ENCODE measurements around the gene CIPC. TPM values are rescaled to one million over a fixed set of nuclear protein-coding genes. Genes with fewer than 3 reads are reported as not detected.

CIPC gene
- total and polyA plus RNA-seq, 2 donors (not counting 1 experiment from before 2014, with no cell fraction given), result 13.3 to 47.0 TPM

DNA sequence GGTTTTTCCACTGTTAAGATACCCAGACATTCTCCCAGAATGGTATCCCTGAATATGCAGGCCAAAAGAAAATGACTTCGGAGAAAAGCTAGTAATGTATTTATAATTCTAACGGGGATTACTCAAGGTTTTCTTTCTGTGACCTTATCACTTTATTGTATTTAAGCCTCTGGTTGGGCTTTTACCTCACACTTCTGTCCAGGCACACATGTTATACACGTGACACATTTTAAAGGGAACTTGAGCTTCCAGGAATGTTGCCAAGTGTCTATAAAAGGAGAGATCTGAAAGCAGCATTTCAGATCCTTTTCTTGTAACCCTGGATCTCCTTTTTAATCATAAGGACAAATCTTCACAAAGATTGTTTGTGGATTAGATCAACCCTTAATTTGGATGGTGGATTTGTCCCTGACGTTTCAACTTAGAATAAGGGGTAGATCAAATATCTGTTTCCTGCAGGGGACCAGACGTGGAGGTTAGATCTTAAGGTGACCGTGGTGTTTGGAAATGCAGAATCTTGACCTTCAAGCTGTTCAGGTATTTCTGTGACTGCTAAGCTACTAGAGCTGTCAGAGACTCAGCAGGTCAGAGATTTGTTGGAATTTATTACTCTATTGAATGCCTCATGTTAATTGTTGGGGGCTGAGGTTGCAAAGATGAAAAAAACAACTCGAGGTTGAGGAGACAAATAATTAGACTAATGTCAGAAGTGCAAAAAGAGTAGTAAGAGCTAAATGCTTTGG lies 1.5 kb downstream of the CIPC start:
- Mint-ChIP-seq H3K4me3 (peak overlapping the region; percentile 86), H3K27ac (peak overlapping the region; percentile 96), H3K9me3 (ENCODE audit: insufficient read depth) (no peaks in the 10 kb centered on the region), H3K27me3 (no peaks in the 10 kb centered on the region), H3K4me1 (peaks cover 76% of the 10 kb centered on the region)
- 68% methylated on average over 3 of the region's 7 CpGs for WGBS (ENCODE audit: insufficient coverage)
- ATAC-seq (ENCODE audit: low read depth) (no peak), DNase-seq (no peak)
- intact Hi-C loops (cut with micrococcal nuclease), result loop anchor here (2.0 to 5.0 kb wide), 5 partner anchors 143 to 1112 kb away; partner anchors contain the start of genes GPATCH2L, IFT43, SNW1 and SPTLC2
- POLR2A ChIA-PET, result interaction anchor here (0.7 to 6.2 kb wide), 4 partner anchors 16 to 78 kb away, joined by 3 to 110 read pairs (median 4); no protein-coding TSS in a partner anchor
- Histone ChIP-seq H2AFZ (ENCODE audit: insufficient read depth, low read depth, low read length, poor library complexity, severe bottlenecking) (no peak overlapping the region), H3K9me3 (ENCODE audit: control extremely low read depth in 1 of 3, control insufficient read depth in 2 of 3, insufficient read depth in 1 of 3, low read length in 2 of 3) (no peaks in the 10 kb centered on the region), H3K9ac (ENCODE audit: low read length) (peak overlapping the region; percentile 98), H3K4me2 (replicated peaks; ENCODE audit: low read depth, low read length, poor library complexity, severe bottlenecking) (peak overlapping the region; percentile 95), H3K27me3 (replicated peaks in 1 of 4; ENCODE audit: control extremely low read depth in 1 of 4, control insufficient read depth in 3 of 4, insufficient read depth in 4 of 4, low read length in 3 of 4) (no peaks in the 10 kb centered on the region), H3K4me3 (ENCODE audit: control extremely low read depth in 1 of 5, extremely low read depth in 1 of 5, insufficient read depth in 1 of 5, low read depth in 2 of 5, low read length in 4 of 5) (peak overlapping the region in 1 of 5 experiments; percentile 91), H3K36me3 (replicated peaks in 1 of 2; ENCODE audit: control extremely low read depth in 1 of 2, control insufficient read depth in 1 of 2, extremely low read depth in 1 of 2, insufficient read depth in 2 of 2, low read length in 1 of 2) (no peaks in the 10 kb centered on the region), H3K27ac (ENCODE audit: low read length in 2 of 2) (no peak overlapping the region), H4K20me1 (ENCODE audit: control insufficient read depth, insufficient read depth, low read length, poor library complexity, severe bottlenecking) (no peaks in the 10 kb centered on the region), H3K4me1 (ENCODE audit: control insufficient read depth in 2 of 2, insufficient read depth in 2 of 2, low read length in 2 of 2) (peaks cover 45 to 51% of the 10 kb centered on the region in 2 donors), H3K79me2 (ENCODE audit: control insufficient read depth, insufficient read depth, low read length) (peaks cover 77% of the 10 kb centered on the region)
- TF ChIP-seq EZH2 (IDR thresholded peaks at IDR 0.05; ENCODE audit: borderline replicate concordance, insufficient read depth, low read depth, low read length, poor library complexity, severe bottlenecking) (no peak), CTCF (IDR thresholded peaks at IDR 0.05) (no peak)
- CTCF ChIA-PET, result interaction anchor here (0.7 to 30.2 kb wide), 7 partner anchors 9 to 501 kb away, joined by 3 to 757 read pairs (median 11); no protein-coding TSS in a partner anchor

DNA sequence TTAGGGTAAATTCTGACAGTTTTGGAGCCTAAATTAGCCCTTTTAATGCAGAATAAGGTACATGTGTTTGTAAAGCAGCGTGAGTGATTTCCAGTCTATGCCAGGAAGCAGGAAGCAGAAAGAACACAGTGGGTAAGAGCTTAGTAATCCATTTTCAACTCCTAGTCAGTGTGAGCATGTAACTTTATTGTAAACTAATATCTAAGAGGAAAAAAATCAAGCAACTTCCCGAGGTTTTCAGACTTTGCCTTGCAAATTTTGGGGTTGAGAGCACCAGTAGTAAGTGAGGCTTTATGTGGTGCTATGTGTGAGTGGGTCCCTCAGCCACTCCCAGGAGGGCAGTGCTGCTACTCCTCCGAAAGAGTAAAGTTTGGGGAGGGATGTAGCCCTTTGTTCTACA lies 2.9 kb downstream of the CIPC start:
- peaks cover 0 to 8% of the 10 kb centered on the region in 2 experiments for H3K36me3 ChIP-seq (replicated peaks in 1 of 2; ENCODE audit: control extremely low read depth in 1 of 2, control insufficient read depth in 1 of 2, extremely low read depth in 1 of 2, insufficient read depth in 2 of 2, low read length in 1 of 2)
- ATAC-seq (ENCODE audit: low read depth), result no peak
- H3K27ac ChIP-seq (ENCODE audit: low read length in 2 of 2), result peak overlapping the region; percentile 1 to 45
- ChIA-PET CTCF (interaction anchor here (3.4 to 30.2 kb wide), 2 partner anchors 8 to 25 kb away, joined by 30 to 757 read pairs; no protein-coding TSS in a partner anchor), POLR2A (interaction anchor here (0.6 to 6.2 kb wide), 3 partner anchors 15 to 29 kb away, joined by 3 to 110 read pairs (median 5); no protein-coding TSS in a partner anchor)
- H2AFZ ChIP-seq (ENCODE audit: insufficient read depth, low read depth, low read length, poor library complexity, severe bottlenecking), result no peak overlapping the region
- WGBS (ENCODE audit: insufficient coverage), result 83% methylated on average over 1 of the region's 3 CpGs
- peak overlapping the region; percentile 24 for H3K9ac ChIP-seq (ENCODE audit: low read length)
- H3K9me3 ChIP-seq (ENCODE audit: control extremely low read depth in 1 of 3, control insufficient read depth in 2 of 3, insufficient read depth in 1 of 3, low read length in 2 of 3), result no peaks in the 10 kb centered on the region
- Mint-ChIP-seq H3K4me1 (peaks cover 74% of the 10 kb centered on the region), H3K4me3 (peak overlapping the region; percentile 62), H3K9me3 (ENCODE audit: insufficient read depth) (no peaks in the 10 kb centered on the region), H3K27me3 (no peaks in the 10 kb centered on the region), H3K27ac (peak overlapping the region; percentile 33)
- peaks cover 91% of the 10 kb centered on the region for H3K79me2 ChIP-seq (ENCODE audit: control insufficient read depth, insufficient read depth, low read length)
- no peak for TF ChIP-seq EZH2 (IDR thresholded peaks at IDR 0.05; ENCODE audit: borderline replicate concordance, insufficient read depth, low read depth, low read length, poor library complexity, severe bottlenecking)
- no peak for TF ChIP-seq CTCF (IDR thresholded peaks at IDR 0.05)
- intact Hi-C loops (cut with micrococcal nuclease), result no loop called here
- no peaks in the 10 kb centered on the region for H4K20me1 ChIP-seq (ENCODE audit: control insufficient read depth, insufficient read depth, low read length, poor library complexity, severe bottlenecking)
- peak overlapping the region in 1 of 5 experiments; percentile 5 for H3K4me3 ChIP-seq (ENCODE audit: control extremely low read depth in 1 of 5, extremely low read depth in 1 of 5, insufficient read depth in 1 of 5, low read depth in 2 of 5, low read length in 4 of 5)
- no peaks in the 10 kb centered on the region for H3K27me3 ChIP-seq (replicated peaks in 1 of 4; ENCODE audit: control extremely low read depth in 1 of 4, control insufficient read depth in 3 of 4, insufficient read depth in 4 of 4, low read length in 3 of 4)
- H3K4me1 ChIP-seq (ENCODE audit: control insufficient read depth in 2 of 2, insufficient read depth in 2 of 2, low read length in 2 of 2), result peaks cover 43 to 51% of the 10 kb centered on the region in 2 donors
- peak; percentile 41 for DNase-seq
- H3K4me2 ChIP-seq (replicated peaks; ENCODE audit: low read depth, low read length, poor library complexity, severe bottlenecking), result peak overlapping the region; percentile 51

Data from B cell (primary cell).